ENCODE data around the gene GRM8. TPM values are rescaled to one million over a fixed set of nuclear protein-coding genes. Genes with fewer than 3 reads are reported as not detected.

The GRM8 gene
- total and polyA plus RNA-seq, 10 of the 15 experiments (the other 5 are each of a cell fraction or from before 2014, with no cell fraction given), result 0.33 to 7.1 (median 0.45) TPM; not detected in 2

DNA sequence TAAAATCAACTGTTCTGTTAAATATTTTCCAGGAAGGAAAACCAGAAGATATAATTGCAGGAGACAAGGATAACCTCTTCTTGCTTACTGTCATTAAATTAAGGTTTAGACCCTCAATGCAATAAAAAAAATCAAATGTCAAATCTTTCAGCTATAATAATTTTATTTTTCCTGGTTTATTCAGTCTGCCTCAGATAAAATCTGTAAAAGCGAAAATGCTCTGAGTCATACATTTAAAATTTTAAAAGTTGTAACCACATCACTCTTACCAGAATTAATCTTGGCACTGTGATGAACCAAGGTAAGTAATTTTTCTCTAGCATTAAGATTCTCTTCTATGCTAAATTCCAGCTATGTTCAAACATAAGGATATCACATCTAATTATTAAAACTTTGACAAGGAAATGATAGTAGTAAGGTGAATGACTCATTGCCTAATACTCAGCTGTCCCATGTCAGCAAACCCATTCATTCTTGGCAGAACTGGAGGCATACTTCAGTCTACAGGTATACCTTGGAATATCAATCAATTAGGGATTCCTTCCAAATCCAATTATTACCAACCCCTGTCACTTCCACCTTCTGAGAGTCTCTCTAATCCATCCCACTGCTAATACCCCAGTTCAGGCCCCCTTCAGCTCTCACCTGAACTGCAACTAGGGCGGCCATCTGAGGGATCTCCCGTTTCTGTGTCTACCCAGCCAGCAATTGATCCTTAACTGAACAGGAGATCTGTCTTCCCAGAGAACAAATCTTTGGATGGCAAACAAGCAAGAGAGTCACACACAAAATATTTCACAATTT, 434.1 kb downstream of the GRM8 start:
- CTCF ChIA-PET, result interaction anchor here (1.3 kb wide), 1 partner anchor 11 kb away, joined by 4 read pairs; no protein-coding TSS in a partner anchor
- POLR2A ChIA-PET, result no interaction called here
- Histone ChIP-seq H3K4me2 (ENCODE audit: control insufficient read depth, insufficient read depth) (no peak overlapping the region), H3K36me3 (ENCODE audit: control insufficient read depth in 2 of 2, insufficient read depth in 2 of 2, low read length in 1 of 2) (no peaks in the 10 kb centered on the region), H3K9ac (ENCODE audit: control insufficient read depth, insufficient read depth, low read length) (no peak overlapping the region), H3K27me3 (replicated peaks in 1 of 2; ENCODE audit: control insufficient read depth in 2 of 2, insufficient read depth in 2 of 2, low read length in 1 of 2) (no peaks in the 10 kb centered on the region), H3K4me3 (no peak overlapping the region), H3K9me3 (replicated peaks; ENCODE audit: control insufficient read depth, insufficient read depth, low read length) (no peaks in the 10 kb centered on the region), H4K20me1 (ENCODE audit: control insufficient read depth, insufficient read depth) (no peaks in the 10 kb centered on the region), H2AFZ (ENCODE audit: control insufficient read depth, low read depth, low read length) (no peak overlapping the region), H3K4me1 (ENCODE audit: control insufficient read depth, insufficient read depth, low read length) (no peaks in the 10 kb centered on the region), H3K27ac (ENCODE audit: control insufficient read depth, insufficient read depth) (no peak overlapping the region), H3K79me2 (ENCODE audit: control insufficient read depth, insufficient read depth, low read length) (no peaks in the 10 kb centered on the region)
- RAD21 ChIA-PET (ENCODE audit: unreplicated experiment), result no interaction called here
- no peak for FAIRE-seq
- BruUV-seq (replicated peaks), result no TSS peak
- 47% methylated on average over 3 of the region's 3 CpGs for WGBS (ENCODE audit: insufficient coverage, insufficient replicate concordance, low lambda C conversion rate, missing lambda C conversion rate)
- ATAC-seq, result no peak
- intact Hi-C loops (cut with micrococcal nuclease; ENCODE audit: unreplicated experiment), result no loop called here
- SMC1A ChIA-PET (ENCODE audit: uncharacterized antibody, unreplicated experiment), result no interaction called here
- no peak for DNase-seq (ENCODE audit: low read depth, low spot score)
- in situ Hi-C loops (cut with MboI), result no loop called here
- TF ChIP-seq KLF5 (IDR thresholded peaks at IDR 0.05; ENCODE audit: partially characterized antibody) (no peak), SIN3A (IDR thresholded peaks at IDR 0.05; ENCODE audit: low read depth, low read length) (no peak), HCFC1 (IDR thresholded peaks at IDR 0.05; ENCODE audit: low read length) (no peak), IRF4 (IDR thresholded peaks at IDR 0.05; ENCODE audit: low read depth, low read length) (no peak), NR2F1 (conservative IDR thresholded peaks at IDR 0.05) (no peak), USF2 (IDR thresholded peaks at IDR 0.05; ENCODE audit: borderline replicate concordance, low read depth, low read length) (no peak), PRDM15 (CRISPR knock-in tag; IDR thresholded peaks at IDR 0.05) (no peak), CREM (IDR thresholded peaks at IDR 0.05; ENCODE audit: low read depth) (no peak), MTA3 (IDR thresholded peaks at IDR 0.05; ENCODE audit: borderline replicate concordance, low read length) (no peak), ZNF274 (IDR thresholded peaks at IDR 0.05; ENCODE audit: insufficient read depth, insufficient read length) (no peak), SMAD1 (IDR thresholded peaks at IDR 0.05; ENCODE audit: low read depth, partially characterized antibody) (no peak)
- TF ChIP-seq, protein P1, sequence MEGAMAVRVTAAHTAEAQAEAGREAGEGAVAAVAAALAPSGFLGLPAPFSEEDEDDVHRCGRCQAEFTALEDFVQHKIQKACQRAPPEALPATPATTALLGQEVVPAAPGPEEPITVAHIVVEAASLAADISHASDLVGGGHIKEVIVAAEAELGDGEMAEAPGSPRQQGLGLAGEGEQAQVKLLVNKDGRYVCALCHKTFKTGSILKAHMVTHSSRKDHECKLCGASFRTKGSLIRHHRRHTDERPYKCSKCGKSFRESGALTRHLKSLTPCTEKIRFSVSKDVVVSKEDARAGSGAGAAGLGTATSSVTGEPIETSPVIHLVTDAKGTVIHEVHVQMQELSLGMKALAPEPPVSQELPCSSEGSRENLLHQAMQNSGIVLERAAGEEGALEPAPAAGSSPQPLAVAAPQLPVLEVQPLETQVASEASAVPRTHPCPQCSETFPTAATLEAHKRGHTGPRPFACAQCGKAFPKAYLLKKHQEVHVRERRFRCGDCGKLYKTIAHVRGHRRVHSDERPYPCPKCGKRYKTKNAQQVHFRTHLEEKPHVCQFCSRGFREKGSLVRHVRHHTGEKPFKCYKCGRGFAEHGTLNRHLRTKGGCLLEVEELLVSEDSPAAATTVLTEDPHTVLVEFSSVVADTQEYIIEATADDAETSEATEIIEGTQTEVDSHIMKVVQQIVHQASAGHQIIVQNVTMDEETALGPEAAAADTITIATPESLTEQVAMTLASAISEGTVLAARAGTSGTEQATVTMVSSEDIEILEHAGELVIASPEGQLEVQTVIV (IDR thresholded peaks at IDR 0.05; ENCODE audit: borderline replicate concordance, partially characterized antibody), result no peak
- TF ChIP-seq, protein P2, sequence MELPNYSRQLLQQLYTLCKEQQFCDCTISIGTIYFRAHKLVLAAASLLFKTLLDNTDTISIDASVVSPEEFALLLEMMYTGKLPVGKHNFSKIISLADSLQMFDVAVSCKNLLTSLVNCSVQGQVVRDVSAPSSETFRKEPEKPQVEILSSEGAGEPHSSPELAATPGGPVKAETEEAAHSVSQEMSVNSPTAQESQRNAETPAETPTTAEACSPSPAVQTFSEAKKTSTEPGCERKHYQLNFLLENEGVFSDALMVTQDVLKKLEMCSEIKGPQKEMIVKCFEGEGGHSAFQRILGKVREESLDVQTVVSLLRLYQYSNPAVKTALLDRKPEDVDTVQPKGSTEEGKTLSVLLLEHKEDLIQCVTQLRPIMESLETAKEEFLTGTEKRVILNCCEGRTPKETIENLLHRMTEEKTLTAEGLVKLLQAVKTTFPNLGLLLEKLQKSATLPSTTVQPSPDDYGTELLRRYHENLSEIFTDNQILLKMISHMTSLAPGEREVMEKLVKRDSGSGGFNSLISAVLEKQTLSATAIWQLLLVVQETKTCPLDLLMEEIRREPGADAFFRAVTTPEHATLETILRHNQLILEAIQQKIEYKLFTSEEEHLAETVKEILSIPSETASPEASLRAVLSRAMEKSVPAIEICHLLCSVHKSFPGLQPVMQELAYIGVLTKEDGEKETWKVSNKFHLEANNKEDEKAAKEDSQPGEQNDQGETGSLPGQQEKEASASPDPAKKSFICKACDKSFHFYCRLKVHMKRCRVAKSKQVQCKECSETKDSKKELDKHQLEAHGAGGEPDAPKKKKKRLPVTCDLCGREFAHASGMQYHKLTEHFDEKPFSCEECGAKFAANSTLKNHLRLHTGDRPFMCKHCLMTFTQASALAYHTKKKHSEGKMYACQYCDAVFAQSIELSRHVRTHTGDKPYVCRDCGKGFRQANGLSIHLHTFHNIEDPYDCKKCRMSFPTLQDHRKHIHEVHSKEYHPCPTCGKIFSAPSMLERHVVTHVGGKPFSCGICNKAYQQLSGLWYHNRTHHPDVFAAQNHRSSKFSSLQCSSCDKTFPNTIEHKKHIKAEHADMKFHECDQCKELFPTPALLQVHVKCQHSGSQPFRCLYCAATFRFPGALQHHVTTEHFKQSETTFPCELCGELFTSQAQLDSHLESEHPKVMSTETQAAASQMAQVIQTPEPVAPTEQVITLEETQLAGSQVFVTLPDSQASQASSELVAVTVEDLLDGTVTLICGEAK (IDR thresholded peaks at IDR 0.05; ENCODE audit: borderline replicate concordance), result no peak

All from GM12878 (cell line).